Transverse colon (tissue), 4 donors: Measurements from ENCODE around the gene CDK5RAP2. TPM values are rescaled to one million over a fixed set of nuclear protein-coding genes. Genes with fewer than 3 reads are reported as not detected.

Experiments
- DNase-seq: peaks from one replicate; pipeline ENCODE4 v3.0.0-alpha.2; 2019
- H3K27ac ChIP-seq, 4 donors: fragments of 200-600 bp; sonication (generic); 2 replicates each; pipeline ENCODE4 v1.5.1; 2016 to 2018; ENCODE audit warnings: inconsistent platforms in 4 of 4
- H3K27me3 ChIP-seq: fragments of 200-600 bp; sonication (generic); 2 replicates; pipeline ENCODE4 v1.5.1; 2017; ENCODE audit warnings: inconsistent platforms
- H3K36me3 ChIP-seq, 4 donors: fragments of 200-600 bp; sonication (generic); 2 replicates each; pipeline ENCODE4 v1.5.1; 2017 to 2019; ENCODE audit warnings: inconsistent platforms in 4 of 4
- H3K4me1 ChIP-seq, 4 donors: fragments of 200-600 bp; sonication (generic); 2 replicates each; pipeline ENCODE4 v1.5.1; 2017 to 2020; ENCODE audit warnings: inconsistent platforms in 4 of 4
- H3K4me3 ChIP-seq, 4 donors: fragments of 200-600 bp; sonication (generic); 1 replicate in 1 of 4; 2 replicates in 3 of 4; pipeline versions ENCODE4 v1.5.1 to v1.6.1; 2017 to 2019; ENCODE audit warnings: inconsistent platforms in 4 of 4
- H3K9me3 ChIP-seq, 2 donors: fragments of 200-600 bp; sonication (generic); 2 replicates each; pipeline ENCODE4 v1.5.1; 2017 to 2019; ENCODE audit warnings: inconsistent platforms in 2 of 2
- CTCF ChIP-seq, 5 experiments: fragments of 200-600 bp in 3 of 5; fragments of 450-650 bp in 2 of 5; sonication (generic) in 3 of 5; IDR thresholded peaks; 1 replicate in 2 of 5; 2 replicates in 3 of 5; pipeline ENCODE4 v1.5.1; 2016 to 2017; ENCODE audit warnings: antibody characterized with exemption in 5 of 5, inconsistent platforms in 3 of 5, mild to moderate bottlenecking in 2 of 5, moderate library complexity in 1 of 5
- EP300 ChIP-seq: sonication (generic); formaldehyde crosslinking; IDR thresholded peaks from one replicate; pipeline ENCODE4 v1.6.1; 2017; ENCODE audit warnings: antibody characterized with exemption, low read depth
- POLR2A ChIP-seq: fragments of 450-650 bp; IDR thresholded peaks from one replicate; pipeline ENCODE4 v1.6.1; 2016; ENCODE audit warnings: antibody characterized with exemption, mild to moderate bottlenecking, moderate library complexity
- POLR2AphosphoS5 ChIP-seq, 3 donors: sonication (generic); formaldehyde crosslinking; IDR thresholded peaks; one replicate each; pipeline ENCODE4 v1.6.1; 2016; ENCODE audit warnings: antibody characterized with exemption in 3 of 3
- WGBS, 2 donors: methylation state at CpG; one replicate each; pipeline ENCODE4 v1.1.5; 2018; ENCODE audit warnings: low coverage in 1 of 2; 5-methylcytosine and 5-hydroxymethylcytosine counted together
- in situ Hi-C, 4 donors: fragments of 200-750 bp; cut with MboI; loops; one replicate each; pipeline versions ENCODE4 v1.15.0 to v1.15.1; 2017; ENCODE audit warnings: low sequenced_read_pairs in 3 of 4, low pct_ligation_motif_present in 1 of 4, low pct_unique_long_range_greater_than_20kb in 1 of 4
- intact Hi-C: fragments of 100-400 bp; cut with DNase I; formaldehyde crosslinking; loops from one replicate; pipeline ENCODE4 v1.15.1; 2023; ENCODE audit warnings: low total_unique reads
- total RNA-seq, 4 donors: library from RNA; depleted of rRNA; stranded (reverse); fragments of >200 nt; gene quantifications; one replicate each; pipeline ENCODE4 v1.1.0, GENCODE V29; 2016

The CDK5RAP2 gene
- total RNA-seq, 4 donors from 2014 or later, result 23.6 to 154 (median 28.0) TPM

- in situ Hi-C loops, result loop anchor here in 1 of 4 donors (25.0 kb wide), 1 partner anchor 920 kb away; no protein-coding TSS in a partner anchor
- DNase-seq, result no peak
- H3K36me3 ChIP-seq, result peaks cover 0 to 12% (median 0%) of the 10 kb centered on the region in 4 donors
- no peak overlapping the region for H3K27ac ChIP-seq
- TF ChIP-seq EP300, result no peak
- no peak for TF ChIP-seq CTCF (IDR thresholded peaks at IDR 0.05)
- TF ChIP-seq POLR2AphosphoS5 (IDR thresholded peaks at IDR 0.05), result no peak
- no peak for TF ChIP-seq POLR2A
- no peak overlapping the region for H3K4me3 ChIP-seq
- peaks cover 0 to 11% (median 8%) of the 10 kb centered on the region in 4 donors for H3K4me1 ChIP-seq
- intact Hi-C loops, result no loop called here
- 60 to 87% methylated on average over 1 to 9 of the region's 9 CpGs for WGBS, 2 donors
- H3K9me3 ChIP-seq, result no peaks in the 10 kb centered on the region
- H3K27me3 ChIP-seq, result no peaks in the 10 kb centered on the region
These were observed 97.4 kb downstream of the CDK5RAP2 start for GRCh38 chr9:120482424-120483186.

DNA sequence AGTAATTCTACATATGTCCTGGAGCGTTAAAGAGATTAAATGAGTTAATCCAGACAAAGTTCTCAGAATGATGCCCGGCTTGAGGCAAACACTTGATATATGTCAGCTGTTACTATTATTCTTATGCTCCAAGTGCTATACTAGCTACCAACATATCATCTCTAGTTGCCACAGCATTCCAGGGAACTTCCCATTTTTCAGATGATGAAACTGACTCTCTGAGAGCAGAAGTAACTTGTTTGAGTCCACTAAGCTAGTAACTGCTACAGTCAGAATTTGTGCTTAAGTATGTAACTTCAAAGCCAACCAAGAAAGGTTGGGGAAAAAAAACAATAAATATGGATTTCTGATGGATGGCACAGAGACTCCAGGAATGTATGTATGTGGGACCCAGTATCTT lies 98.1 kb downstream of the CDK5RAP2 start:
- WGBS, 2 donors, result 91 to 100% methylated on average over 2 of the region's 2 CpGs
- in situ Hi-C loops (loop anchor here in 1 of 4 donors (25.0 kb wide), 1 partner anchor 920 kb away; no protein-coding TSS in a partner anchor), intact Hi-C loops (no loop called here)
- H3K27me3 ChIP-seq, result no peaks in the 10 kb centered on the region
- H3K27ac ChIP-seq, result no peak overlapping the region
- peaks cover 0 to 13% (median 9%) of the 10 kb centered on the region in 4 donors for H3K4me1 ChIP-seq
- no peak for DNase-seq
- no peak for TF ChIP-seq CTCF (IDR thresholded peaks at IDR 0.05)
- no peak for TF ChIP-seq POLR2A
- no peak for TF ChIP-seq EP300
- no peak for TF ChIP-seq POLR2AphosphoS5 (IDR thresholded peaks at IDR 0.05)
- H3K9me3 ChIP-seq, result no peaks in the 10 kb centered on the region
- H3K4me3 ChIP-seq, result no peak overlapping the region
- H3K36me3 ChIP-seq, result peaks cover 0 to 8% (median 0%) of the 10 kb centered on the region in 4 donors

DNA sequence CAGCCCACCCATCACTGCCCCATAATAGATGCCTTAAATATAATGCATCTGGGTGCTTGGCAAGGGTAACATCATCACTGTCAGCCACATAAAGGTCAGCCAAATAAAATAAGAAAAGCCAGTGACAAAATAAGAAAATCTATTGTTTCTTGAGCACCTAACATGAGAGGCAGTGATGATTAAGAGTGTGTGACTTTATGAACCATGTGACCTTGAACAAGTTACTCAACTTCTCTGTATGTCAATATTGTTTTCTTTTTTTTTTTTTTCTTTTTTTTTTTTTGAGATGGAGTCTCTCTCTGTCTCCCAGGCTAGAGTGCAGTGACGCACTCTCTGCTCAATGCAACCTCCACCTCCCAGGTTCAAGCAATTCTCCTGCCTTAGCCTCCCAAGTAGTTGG lies 98.7 kb downstream of the CDK5RAP2 start:
- TF ChIP-seq POLR2AphosphoS5 (IDR thresholded peaks at IDR 0.05), result no peak
- no peak for TF ChIP-seq EP300
- no peak for TF ChIP-seq POLR2A
- no peak for TF ChIP-seq CTCF (IDR thresholded peaks at IDR 0.05)
- Histone ChIP-seq H3K9me3 (no peaks in the 10 kb centered on the region), H3K4me1 (peaks cover 0 to 13% (median 9%) of the 10 kb centered on the region in 4 donors), H3K27ac (no peak overlapping the region), H3K27me3 (no peaks in the 10 kb centered on the region), H3K4me3 (no peak overlapping the region), H3K36me3 (peaks cover 0 to 7% (median under 1%) of the 10 kb centered on the region in 4 donors)
- intact Hi-C loops (no loop called here), in situ Hi-C loops (loop anchor here in 1 of 4 donors (25.0 kb wide), 1 partner anchor 919 kb away; no protein-coding TSS in a partner anchor)
- WGBS, 2 donors, result 85 to 100% methylated on average over 1 of the region's 1 CpG
- no peak for DNase-seq

DNA sequence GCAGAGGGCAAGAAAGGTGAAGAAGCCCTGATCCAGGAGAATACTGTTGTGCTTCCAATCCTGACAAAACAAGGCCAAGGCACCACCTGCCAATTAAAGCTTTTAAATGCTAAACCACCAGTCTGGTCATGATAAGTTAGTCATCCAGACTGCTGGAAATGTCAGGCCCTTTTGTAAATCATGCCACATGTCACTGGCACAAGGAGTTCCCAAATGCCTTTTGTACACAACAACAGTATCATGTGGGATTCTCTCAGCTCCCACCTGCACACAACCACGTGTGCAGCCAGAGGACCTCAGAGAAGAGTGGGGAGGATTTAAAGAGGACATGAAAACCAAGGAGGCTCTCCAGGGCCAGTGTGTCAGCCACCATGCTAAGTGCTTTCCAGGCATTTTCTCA lies 99.3 kb downstream of the CDK5RAP2 start:
- WGBS, 2 donors, result 48% methylated on average over 1 of the region's 1 CpG; no CpG with 5 or more reads in 1 of the 2 donors
- TF ChIP-seq POLR2A (no peak), POLR2AphosphoS5 (IDR thresholded peaks at IDR 0.05) (no peak), EP300 (no peak)
- intact Hi-C loops, result no loop called here

More for the DNA sequence above, 99.3 kb downstream of the CDK5RAP2 start:
- H3K4me3 ChIP-seq, result no peak overlapping the region
- peaks cover 0 to 7% (median 3%) of the 10 kb centered on the region in 4 donors for H3K36me3 ChIP-seq
- H3K4me1 ChIP-seq, result peaks cover 0 to 13% (median 9%) of the 10 kb centered on the region in 4 donors
- in situ Hi-C loops, result loop anchor here in 1 of 4 donors (25.0 kb wide), 1 partner anchor 918 kb away; no protein-coding TSS in a partner anchor
- no peak overlapping the region for H3K27ac ChIP-seq
- H3K9me3 ChIP-seq, result no peaks in the 10 kb centered on the region
- H3K27me3 ChIP-seq, result no peaks in the 10 kb centered on the region
- no peak for DNase-seq
